H1 (cell line): ENCODE results near the gene TCF4. TPM values are rescaled to one million over a fixed set of nuclear protein-coding genes. Genes with fewer than 3 reads are reported as not detected.

ENCODE experiments used
- CTCF ChIA-PET: fragments of 300-600 bp; sonication (Branson Sonifier 250); formaldehyde crosslinking; loops from one replicate; lab custom pipeline; 2021; ENCODE audit not compliant: partially characterized antibody; lab: Charles Lee
- POLR2A ChIA-PET: fragments of 300-600 bp; sonication (Branson Sonifier 250); formaldehyde crosslinking; loops from one replicate; lab custom pipeline; 2021; ENCODE audit warnings: inconsistent platforms; ENCODE audit not compliant: partially characterized antibody; lab: Charles Lee
- DNase-seq, 2 experiments: peaks; one replicate each; pipeline versions ENCODE4 v3.0.0 to v3.0.0-alpha.2; 2010 to 2022; ENCODE audit warnings: low spot score in 2 of 2, low read depth in 1 of 2, mixed read lengths in 1 of 2
- FAIRE-seq: peaks from 2 replicates; lab custom pipeline; 2011; peaks lifted over from hg19 to GRCh38; lab: Jason Lieb, UNC
- H2AFZ ChIP-seq: 2 replicates; pipeline ENCODE4 v1.8.1; 2012; ENCODE audit warnings: low read length, inconsistent platforms
- H2AK5ac ChIP-seq: 2 replicates; pipeline ENCODE4 v1.6.1; 2013; ENCODE audit warnings: low read depth, low read length
- H2BK120ac ChIP-seq: replicated peaks from 2 replicates; pipeline ENCODE3; 2013; ENCODE audit warnings: low read depth, low read length, inconsistent platforms
- H2BK12ac ChIP-seq: 2 replicates; pipeline ENCODE4 v1.6.1; 2013; ENCODE audit warnings: low read depth, low read length
- H2BK15ac ChIP-seq: 2 replicates; pipeline ENCODE4 v1.6.1; 2013; ENCODE audit warnings: low read length
- H2BK20ac ChIP-seq: 2 replicates; pipeline ENCODE4 v1.6.1; 2013; ENCODE audit warnings: low read length
- H2BK5ac ChIP-seq: 2 replicates; pipeline ENCODE4 v1.6.1; 2013; ENCODE audit warnings: low read depth, low read length
- H3K14ac ChIP-seq: 2 replicates; pipeline ENCODE4 v1.6.1; 2013; ENCODE audit warnings: inconsistent platforms; ENCODE audit not compliant: insufficient read length
- H3K18ac ChIP-seq: 2 replicates; pipeline ENCODE4 v1.6.1; 2013; ENCODE audit warnings: low read length; ENCODE audit errors: extremely low read depth
- H3K23ac ChIP-seq: 2 replicates; pipeline ENCODE4 v1.6.1; 2013; ENCODE audit warnings: inconsistent platforms; ENCODE audit not compliant: insufficient read length
- H3K23me2 ChIP-seq: 2 replicates; pipeline ENCODE4 v1.6.1; 2013; ENCODE audit warnings: low read depth, low read length
- H3K27ac ChIP-seq: 2 replicates; pipeline ENCODE4 v1.6.1; 2011; ENCODE audit warnings: low read depth, low read length, inconsistent platforms
- H3K27me3 ChIP-seq, 4 experiments: replicated peaks in 1 of 4; 1 replicate in 1 of 4; 2 replicates in 3 of 4; pipeline versions ENCODE4 v1.6.1 to v1.8.1; 2011 to 2013; ENCODE audit warnings: low read length in 3 of 4, mild to moderate bottlenecking in 3 of 4, inconsistent platforms in 2 of 4, mixed read lengths in 2 of 4, moderate library complexity in 1 of 4; ENCODE audit not compliant: control insufficient read depth in 3 of 4, insufficient read depth in 3 of 4; ENCODE audit errors: extremely low read depth in 1 of 4
- H3K36me3 ChIP-seq, 4 experiments: 2 replicates each; pipeline versions ENCODE4 v1.6.1 to v1.8.1; 2011 to 2013; ENCODE audit warnings: mild to moderate bottlenecking in 4 of 4, low read length in 3 of 4, moderate library complexity in 2 of 4, control low read depth in 1 of 4, inconsistent platforms in 1 of 4; ENCODE audit not compliant: insufficient read depth in 4 of 4, control insufficient read depth in 2 of 4
- H3K4ac ChIP-seq: replicated peaks from 2 replicates; pipeline ENCODE3; 2013; ENCODE audit warnings: low read length, low read depth, mixed read lengths, inconsistent platforms; ENCODE audit not compliant: insufficient read length
- H3K4me1 ChIP-seq, 4 experiments: replicated peaks in 1 of 4; 1 replicate in 1 of 4; 2 replicates in 3 of 4; pipeline versions ENCODE4 v1.6.1 to v1.8.1; 2011 to 2013; ENCODE audit warnings: low read length in 3 of 4, inconsistent platforms in 2 of 4, mixed read lengths in 1 of 4; ENCODE audit not compliant: insufficient read depth in 4 of 4, control insufficient read depth in 3 of 4
- H3K4me2 ChIP-seq, 2 experiments: 2 replicates each; pipeline versions ENCODE4 v1.6.1 to v1.8.1; 2011 to 2013; ENCODE audit warnings: low read depth in 2 of 2, low read length in 2 of 2, control low read depth in 1 of 2, inconsistent platforms in 1 of 2, mild to moderate bottlenecking in 1 of 2; ENCODE audit not compliant: insufficient read depth in 1 of 2
- H3K4me3 ChIP-seq, 4 experiments: fragments of 200-600, 300-600 bp in 1 of 4; sonication (generic), shearing (Covaris generic), sonication (Bioruptor Twin) in 1 of 4; 2 replicates each; pipeline versions ENCODE4 v1.5.1 to v1.8.1; 2011 to 2016; ENCODE audit warnings: low read length in 4 of 4, low read depth in 3 of 4, control low read depth in 2 of 4, inconsistent platforms in 2 of 4, mild to moderate bottlenecking in 2 of 4, mixed read lengths in 1 of 4, moderate library complexity in 1 of 4; ENCODE audit not compliant: insufficient read depth in 2 of 4; ENCODE audit errors: extremely low read depth in 1 of 4
- H3K56ac ChIP-seq: replicated peaks from 2 replicates; pipeline ENCODE3; 2013; ENCODE audit warnings: low read depth, mild to moderate bottlenecking, mixed read lengths, low read length, inconsistent platforms; ENCODE audit not compliant: insufficient read length
- H3K79me1 ChIP-seq: 2 replicates; pipeline ENCODE4 v1.6.1; 2013; ENCODE audit warnings: low read depth, low read length, control low read depth
- H3K79me2 ChIP-seq, 2 experiments: 2 replicates each; pipeline versions ENCODE4 v1.6.1 to v1.8.1; 2012 to 2013; ENCODE audit warnings: low read length in 2 of 2, mild to moderate bottlenecking in 2 of 2, inconsistent platforms in 1 of 2; ENCODE audit not compliant: insufficient read depth in 2 of 2, control insufficient read depth in 1 of 2
- H3K9ac ChIP-seq, 4 experiments: replicated peaks in 1 of 4; 1 replicate in 1 of 4; 2 replicates in 3 of 4; pipeline versions ENCODE4 v1.6.1 to v1.8.1; 2011 to 2013; ENCODE audit warnings: low read depth in 3 of 4, low read length in 3 of 4, control low read depth in 2 of 4, mild to moderate bottlenecking in 2 of 4, moderate library complexity in 2 of 4, inconsistent platforms in 1 of 4; ENCODE audit errors: extremely low read depth in 1 of 4
- H3K9me3 ChIP-seq, 2 experiments: 2 replicates each; pipeline versions ENCODE4 v1.6.1 to v1.8.1; 2012 to 2013; ENCODE audit warnings: mild to moderate bottlenecking in 2 of 2, moderate library complexity in 2 of 2, control low read depth in 1 of 2, inconsistent platforms in 1 of 2, low read depth in 1 of 2, low read length in 1 of 2, mixed read lengths in 1 of 2; ENCODE audit not compliant: insufficient read depth in 2 of 2
- H4K20me1 ChIP-seq, 2 experiments: replicated peaks in 1 of 2; 2 replicates each; pipeline versions ENCODE3 to v1.8.1; 2011 to 2013; ENCODE audit warnings: inconsistent platforms in 2 of 2, low read length in 2 of 2, mild to moderate bottlenecking in 1 of 2; ENCODE audit not compliant: insufficient read depth in 2 of 2, control insufficient read depth in 1 of 2
- H4K5ac ChIP-seq: 2 replicates; pipeline ENCODE4 v1.6.1; 2013; ENCODE audit warnings: low read length, low read depth, mixed read lengths, inconsistent platforms; ENCODE audit not compliant: insufficient read length
- H4K8ac ChIP-seq: 2 replicates; pipeline ENCODE4 v1.8.0; 2013; ENCODE audit warnings: mild to moderate bottlenecking, moderate library complexity, low read length, inconsistent platforms; ENCODE audit not compliant: insufficient read depth; ENCODE audit errors: extremely low read depth
- H4K91ac ChIP-seq: replicated peaks from 2 replicates; pipeline ENCODE3; 2013; ENCODE audit warnings: low read length, mixed read lengths, inconsistent platforms; ENCODE audit not compliant: insufficient read length
- CHD2 ChIP-seq: IDR thresholded peaks from 2 replicates; pipeline ENCODE4 v1.6.1; 2012; ENCODE audit warnings: low read length, improper control_type of control experiment
- EGR1 ChIP-seq: IDR thresholded peaks from 2 replicates; pipeline ENCODE4 v1.6.1; 2011; ENCODE audit warnings: low read depth, low read length, borderline replicate concordance
- EZH2 ChIP-seq: fragments of 200-600 bp; sonication (generic); IDR thresholded peaks from 2 replicates; pipeline ENCODE4 v1.7.1; 2012; ENCODE audit warnings: low read depth, mild to moderate bottlenecking, moderate library complexity, low read length, inconsistent platforms; ENCODE audit not compliant: severe bottlenecking
- FOSL1 ChIP-seq: IDR thresholded peaks from 2 replicates; pipeline ENCODE4 v1.6.1; 2011; ENCODE audit warnings: mild to moderate bottlenecking, low read depth, low read length, moderate library complexity; ENCODE audit not compliant: insufficient read depth
- NANOG ChIP-seq: IDR thresholded peaks from 2 replicates; pipeline ENCODE4 v1.6.1; 2011; ENCODE audit warnings: low read length, low read depth, mild to moderate bottlenecking, inconsistent platforms; ENCODE audit not compliant: insufficient read depth, poor library complexity, severe bottlenecking
- SAP30 ChIP-seq: fragments of 300-600 bp; sonication (generic); IDR thresholded peaks from 2 replicates; pipeline ENCODE4 v1.7.1; 2012; ENCODE audit warnings: low read length, moderate library complexity, mild to moderate bottlenecking, inconsistent platforms; ENCODE audit not compliant: insufficient read depth, insufficient replicate concordance
- SP1 ChIP-seq: IDR thresholded peaks from 2 replicates; pipeline ENCODE4 v1.6.1; 2011; ENCODE audit warnings: low read depth, low read length
- TCF12 ChIP-seq: IDR thresholded peaks from 2 replicates; pipeline ENCODE4 v1.6.1; 2011; ENCODE audit warnings: low read depth, mild to moderate bottlenecking, low read length
- WGBS, 2 experiments: shearing (Covaris generic) in 1 of 2; methylation state at CpG; one replicate each; pipeline versions ENCODE4 v1.1.6 to v1.1.7; 2013 to 2015; ENCODE audit warnings: low lambda C conversion rate in 2 of 2, mixed read lengths in 2 of 2, inconsistent platforms in 1 of 2, low coverage in 1 of 2, missing lambda C conversion rate in 1 of 2; ENCODE audit not compliant: insufficient replicate concordance in 2 of 2, insufficient coverage in 1 of 2, insufficient read length in 1 of 2; ENCODE audit errors: extremely low coverage in 1 of 2, missing lambda C conversion rate in 1 of 2; 5-methylcytosine and 5-hydroxymethylcytosine counted together
- polyA plus RNA-seq, 7 experiments: library from polyadenylated mRNA; depleted of rRNA in 3 of 7; stranded (reverse) in 5 of 7; unstranded in 2 of 7; fragments of >200 nt in 5 of 7; fragments of 200-250 nt in 2 of 7; gene quantifications; 1 replicate in 5 of 7; 2 replicates in 1 of 7; 4 replicates in 1 of 7; pipeline versions ENCODE4 v1.2.1 to v1.2.3, GENCODE V29; 2011 to 2013; ENCODE audit warnings: missing spikeins in 2 of 7, mixed read lengths in 2 of 7
- total RNA-seq: library from RNA; stranded (reverse); fragmentation: NEBNext Ultra II Directional; extraction: Animal tissue kit (Norgen Biotek cat#: 25700); gene quantifications from 2 replicates; pipeline ENCODE4 v1.2.1, GENCODE V29; 2021

TCF4 gene
- total and polyA plus RNA-seq, 2 of the 8 experiments (the other 6 are each of a cell fraction or from before 2014, with no cell fraction given), result 59.3 to 118 TPM

- H3K79me1 ChIP-seq, result no peaks in the 10 kb centered on the region
- no peak overlapping the region for H3K14ac ChIP-seq
- no peak for DNase-seq
- H3K18ac ChIP-seq, result no peak overlapping the region
- TF ChIP-seq SAP30 (no peak), EZH2 (no peak), FOSL1 (no peak), TCF12 (no peak), CHD2 (no peak), NANOG (no peak), SP1 (no peak), EGR1 (no peak)
- H3K36me3 ChIP-seq, result peaks cover 5 to 41% (median 28%) of the 10 kb centered on the region in 4 experiments; a peak in 7 of 8 replicates
- WGBS, 2 experiments, result 95% methylated on average over 5 of the region's 5 CpGs; no CpG with 5 or more reads in 1 of the 2 experiments
- H2BK5ac ChIP-seq, result no peak overlapping the region
- no peak overlapping the region for H4K91ac ChIP-seq
- H3K23me2 ChIP-seq, result no peaks in the 10 kb centered on the region
- H2BK12ac ChIP-seq, result no peak overlapping the region
- ChIA-PET POLR2A (interaction anchor here (0.5 kb wide), 1 partner anchor 441 kb away, joined by 3 read pairs; no protein-coding TSS in a partner anchor), CTCF (interaction anchor here (0.6 to 3.4 kb wide), 60 partner anchors 9 to 1339 kb away, joined by 3 to 30 read pairs (median 4); no protein-coding TSS in a partner anchor)
- no peak overlapping the region for H2AFZ ChIP-seq
- H2BK15ac ChIP-seq, result no peak overlapping the region
- no peak overlapping the region for H4K8ac ChIP-seq
- H2BK20ac ChIP-seq, result no peak overlapping the region
- H3K4ac ChIP-seq, result no peak overlapping the region
- no peak overlapping the region for H3K4me3 ChIP-seq
- no peaks in the 10 kb centered on the region for H4K20me1 ChIP-seq
- H3K79me2 ChIP-seq, result no peaks in the 10 kb centered on the region
- no peak overlapping the region for H3K4me2 ChIP-seq
- H3K9ac ChIP-seq, result no peak overlapping the region
- no peak overlapping the region for H2BK120ac ChIP-seq
- H3K4me1 ChIP-seq, result no peaks in the 10 kb centered on the region
- FAIRE-seq, result no peak
- no peak overlapping the region for H2AK5ac ChIP-seq
- H3K27ac ChIP-seq, result no peak overlapping the region
- H3K56ac ChIP-seq, result no peak overlapping the region
- H3K23ac ChIP-seq, result no peak overlapping the region
- H3K9me3 ChIP-seq, result no peaks in the 10 kb centered on the region
- no peaks in the 10 kb centered on the region for H3K27me3 ChIP-seq
- H4K5ac ChIP-seq, result no peak overlapping the region
Observed at GRCh38 chr18:55233857-55234256, 354.1 kb downstream of the TCF4 start.
